Smooth muscle cell (in vitro differentiated cells): ENCODE measurements around the gene SLC25A53. TPM values are rescaled to one million over a fixed set of nuclear protein-coding genes. Genes with fewer than 3 reads are reported as not detected.
"Not testable (repeated sequence)": the region's sequence is repeated elsewhere in the genome, so short reads cannot be mapped to it uniquely, and the experiment has no call there.

Experiments used
- DNase-seq: peaks from one replicate; lab custom pipeline; 2025; ENCODE audit not compliant: unreplicated experiment; lab: John Stamatoyannopoulos, UW
- H2AFZ ChIP-seq: fragments of 200-600 bp; sonication (generic); 2 replicates; pipeline ENCODE4 v1.6.0; 2016; ENCODE audit warnings: antibody characterized with exemption, low read depth, mild to moderate bottlenecking
- H3F3A ChIP-seq: fragments of 200-600 bp; sonication (generic); 2 replicates; pipeline ENCODE4 v1.6.0; 2017; ENCODE audit warnings: antibody characterized with exemption, low read depth
- H3K27ac ChIP-seq: fragments of 200-600 bp; sonication (generic); 2 replicates; pipeline ENCODE4 v1.5.1; 2016; ENCODE audit warnings: low read depth, mild to moderate bottlenecking
- H3K27me3 ChIP-seq: fragments of 200-600 bp; sonication (generic); 2 replicates; pipeline ENCODE4 v1.6.1; 2016; ENCODE audit warnings: low read depth, mild to moderate bottlenecking
- H3K36me3 ChIP-seq: fragments of 200-600 bp; sonication (generic); 2 replicates; pipeline ENCODE4 v1.5.1; 2016; ENCODE audit warnings: low read depth
- H3K4me1 ChIP-seq: fragments of 200-600 bp; sonication (generic); 2 replicates; pipeline ENCODE4 v1.5.1; 2016; ENCODE audit warnings: low read depth
- H3K4me2 ChIP-seq: fragments of 200-600 bp; sonication (generic); 2 replicates; pipeline ENCODE4 v1.6.0; 2016; ENCODE audit warnings: mild to moderate bottlenecking
- H3K4me3 ChIP-seq: fragments of 200-600 bp; sonication (generic); 2 replicates; pipeline ENCODE4 v1.5.1; 2016; ENCODE audit warnings: mild to moderate bottlenecking
- H3K79me2 ChIP-seq: fragments of 200-600 bp; sonication (generic); 2 replicates; pipeline ENCODE4 v1.6.0; 2016; ENCODE audit warnings: low read depth, mild to moderate bottlenecking
- H3K9ac ChIP-seq: fragments of 200-600 bp; sonication (generic); 2 replicates; pipeline ENCODE4 v1.6.0; 2016; ENCODE audit warnings: low read depth
- H3K9me3 ChIP-seq: fragments of 200-600 bp; sonication (generic); replicated peaks from 2 replicates; pipeline ENCODE4 v1.5.1; 2016; ENCODE audit warnings: low read depth
- H4K20me1 ChIP-seq: fragments of 200-600 bp; sonication (generic); 2 replicates; pipeline ENCODE4 v1.6.0; 2016; ENCODE audit warnings: low read depth
- CTCF ChIP-seq: fragments of 200-600 bp; sonication (generic); IDR thresholded peaks from 2 replicates; pipeline ENCODE4 v1.5.1; 2017; ENCODE audit warnings: borderline replicate concordance, mild to moderate bottlenecking, antibody characterized with exemption; ENCODE audit not compliant: insufficient read depth, poor library complexity, severe bottlenecking
- WGBS: methylation state at CpG from one replicate; pipeline ENCODE4 v1.1.7; 2016; ENCODE audit warnings: low lambda C conversion rate; 5-methylcytosine and 5-hydroxymethylcytosine counted together
- polyA plus RNA-seq: library from polyadenylated mRNA; unstranded; fragments of >200 nt; fragmentation: Nextera tagmentation; extraction: Ambion mirVana; gene quantifications from 2 replicates; pipeline ENCODE4 v1.2.1, GENCODE V29; 2016
- total RNA-seq: library from RNA; depleted of rRNA; stranded (reverse); fragments of >200 nt; gene quantifications from 2 replicates; pipeline ENCODE4 v1.2.3, GENCODE V29; 2014

Gene SLC25A53
- total and polyA plus RNA-seq, 2 experiments from 2014 or later: 0.18 to 3.4 TPM

- Histone ChIP-seq H4K20me1 (no peaks in the 10 kb centered on the region), H3K9me3 (no peaks in the 10 kb centered on the region), H3K4me3 (no peak overlapping the region), H3K36me3 (no peaks in the 10 kb centered on the region), H3K27ac (no peak overlapping the region), H3F3A (no peaks in the 10 kb centered on the region), H3K4me2 (no peak overlapping the region), H3K9ac (no peak overlapping the region), H3K4me1 (no peaks in the 10 kb centered on the region), H2AFZ (no peak overlapping the region), H3K27me3 (no peaks in the 10 kb centered on the region), H3K79me2 (no peaks in the 10 kb centered on the region)
- TF ChIP-seq CTCF: no peak
- DNase-seq: no peak
Measured at GRCh38 chrX:104117759-104118158, 39.0 kb downstream of the SLC25A53 start.

- Histone ChIP-seq H3K9me3 (no peaks in the 10 kb centered on the region), H3K27me3 (no peaks in the 10 kb centered on the region), H3F3A (no peaks in the 10 kb centered on the region), H3K4me3 (peak overlapping the region; percentile 60), H3K79me2 (no peaks in the 10 kb centered on the region), H3K9ac (no peak overlapping the region), H3K4me2 (peak overlapping the region; percentile 86), H3K27ac (no peak overlapping the region), H3K36me3 (no peaks in the 10 kb centered on the region), H2AFZ (no peak overlapping the region), H4K20me1 (no peaks in the 10 kb centered on the region), H3K4me1 (no peaks in the 10 kb centered on the region)
- 52% methylated on average over 24 of the region's 24 CpGs for WGBS
- peak; percentile 1 for DNase-seq
- peak; percentile 27 for TF ChIP-seq CTCF
Measured at GRCh38 chrX:104113222-104113965, 43.4 kb downstream of the SLC25A53 start.

GRCh38 chrX:104112326-104112951, 44.4 kb downstream of the SLC25A53 start, which contains the start of gene ZCCHC18:
Gene ZCCHC18 (plus strand): TSS chrX:104112523. CDS start chrX:104114112, 1,589 bp downstream.
- no peak for TF ChIP-seq CTCF
- H3K27me3 ChIP-seq: no peaks in the 10 kb centered on the region
- no peaks in the 10 kb centered on the region for H3F3A ChIP-seq
- no peaks in the 10 kb centered on the region for H3K79me2 ChIP-seq
- peak; percentile 39 for DNase-seq
- no peaks in the 10 kb centered on the region for H3K4me1 ChIP-seq
- peak within 1 kb of the TSS; percentile 73 for H3K9ac ChIP-seq
- H3K36me3 ChIP-seq: no peaks in the 10 kb centered on the region
- H3K4me2 ChIP-seq: peak within 1 kb of the TSS; percentile 86
- H3K9me3 ChIP-seq: no peaks in the 10 kb centered on the region
- H2AFZ ChIP-seq: peak within 1 kb of the TSS; percentile 80
- peak within 1 kb of the TSS; percentile 52 for H3K27ac ChIP-seq
- WGBS: 49% methylated on average over 54 of the region's 67 CpGs
- H4K20me1 ChIP-seq: no peaks in the 10 kb centered on the region
- H3K4me3 ChIP-seq: peak within 1 kb of the TSS; percentile 60

- not testable (repeated sequence) for H2AFZ ChIP-seq, H3F3A ChIP-seq, H3K4me3 ChIP-seq, H3K4me2 ChIP-seq, DNase-seq, H3K9me3 ChIP-seq, H3K27ac ChIP-seq, H3K4me1 ChIP-seq, H3K36me3 ChIP-seq, H4K20me1 ChIP-seq, H3K27me3 ChIP-seq, H3K9ac ChIP-seq, H3K79me2 ChIP-seq
- 68% methylated on average over 6 of the region's 6 CpGs for whole genome bisulfite sequencing
Measured at GRCh38 chrX:104110491-104111240, 46.1 kb downstream of the SLC25A53 start.
